H1 (cell line): ENCODE data around the gene TEX14. TPM values are rescaled to one million over a fixed set of nuclear protein-coding genes. Genes with fewer than 3 reads are reported as not detected.

Source experiments
- BRCA1 ChIP-seq: IDR thresholded peaks from 2 replicates; pipeline ENCODE4 v1.6.1; 2012; ENCODE audit warnings: low read depth, low read length, improper control_type of control experiment
- JUND ChIP-seq: IDR thresholded peaks from 2 replicates; pipeline ENCODE4 v1.6.1; 2011; ENCODE audit warnings: mild to moderate bottlenecking, improper control_type of control experiment, low read length
- polyA plus RNA-seq, 7 experiments: library from polyadenylated mRNA; depleted of rRNA in 3 of 7; stranded (reverse) in 5 of 7; unstranded in 2 of 7; fragments of >200 nt in 5 of 7; fragments of 200-250 nt in 2 of 7; gene quantifications; 1 replicate in 5 of 7; 2 replicates in 1 of 7; 4 replicates in 1 of 7; pipeline versions ENCODE4 v1.2.1 to v1.2.3, GENCODE V29; 2011 to 2013; ENCODE audit warnings: missing spikeins in 2 of 7, mixed read lengths in 2 of 7
- total RNA-seq: library from RNA; stranded (reverse); fragmentation: NEBNext Ultra II Directional; extraction: Animal tissue kit (Norgen Biotek cat#: 25700); gene quantifications from 2 replicates; pipeline ENCODE4 v1.2.1, GENCODE V29; 2021
- TF ChIP-seq, protein P1 (sequence below), 3 experiments: IDR thresholded peaks; 1 replicate in 2 of 3; 2 replicates in 1 of 3; pipeline versions ENCODE4 v1.5.1 to v1.6.1; 2011; ENCODE audit warnings: low read length in 3 of 3, mild to moderate bottlenecking in 3 of 3, inconsistent platforms in 2 of 3, low read depth in 1 of 3, moderate library complexity in 1 of 3; ENCODE audit not compliant: insufficient read depth in 1 of 3; ENCODE audit errors: control extremely low read depth in 1 of 3

TEX14 gene
- total and polyA plus RNA-seq, 2 of the 8 experiments (the other 6 are each of a cell fraction or from before 2014, with no cell fraction given): 0.83 to 2.5 TPM

DNA sequence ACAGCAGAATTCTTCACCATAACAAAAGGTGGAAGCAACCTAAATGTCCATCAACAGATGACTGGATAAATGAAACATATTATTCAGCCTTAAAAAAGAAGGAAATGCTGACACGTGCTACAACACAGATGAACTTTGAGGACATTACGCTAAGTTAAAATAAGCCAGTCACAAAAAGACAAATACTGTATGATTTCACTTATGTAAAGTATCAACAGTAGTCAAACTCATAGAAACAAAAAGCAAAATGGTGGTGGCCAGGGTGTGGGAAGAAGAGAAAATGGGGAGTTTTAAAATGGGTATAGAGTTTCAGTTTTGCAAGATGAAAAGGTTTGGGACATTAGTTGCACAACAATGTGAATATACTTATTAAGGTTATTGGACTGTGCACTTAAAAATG lies 127.6 kb downstream of the TEX14 start (continued):
- TF ChIP-seq, protein P1, sequence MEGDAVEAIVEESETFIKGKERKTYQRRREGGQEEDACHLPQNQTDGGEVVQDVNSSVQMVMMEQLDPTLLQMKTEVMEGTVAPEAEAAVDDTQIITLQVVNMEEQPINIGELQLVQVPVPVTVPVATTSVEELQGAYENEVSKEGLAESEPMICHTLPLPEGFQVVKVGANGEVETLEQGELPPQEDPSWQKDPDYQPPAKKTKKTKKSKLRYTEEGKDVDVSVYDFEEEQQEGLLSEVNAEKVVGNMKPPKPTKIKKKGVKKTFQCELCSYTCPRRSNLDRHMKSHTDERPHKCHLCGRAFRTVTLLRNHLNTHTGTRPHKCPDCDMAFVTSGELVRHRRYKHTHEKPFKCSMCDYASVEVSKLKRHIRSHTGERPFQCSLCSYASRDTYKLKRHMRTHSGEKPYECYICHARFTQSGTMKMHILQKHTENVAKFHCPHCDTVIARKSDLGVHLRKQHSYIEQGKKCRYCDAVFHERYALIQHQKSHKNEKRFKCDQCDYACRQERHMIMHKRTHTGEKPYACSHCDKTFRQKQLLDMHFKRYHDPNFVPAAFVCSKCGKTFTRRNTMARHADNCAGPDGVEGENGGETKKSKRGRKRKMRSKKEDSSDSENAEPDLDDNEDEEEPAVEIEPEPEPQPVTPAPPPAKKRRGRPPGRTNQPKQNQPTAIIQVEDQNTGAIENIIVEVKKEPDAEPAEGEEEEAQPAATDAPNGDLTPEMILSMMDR (IDR thresholded peaks at IDR 0.05; ENCODE audit: control extremely low read depth in 1 of 3, insufficient read depth in 1 of 3, low read depth in 1 of 3, low read length in 3 of 3): no peak
- no peak for TF ChIP-seq BRCA1
- TF ChIP-seq JUND: no peak
